ENCODE data around the gene KIF3B.
"Not testable (repeated sequence)": the region's sequence is repeated elsewhere in the genome, so short reads cannot be mapped to it uniquely, and the experiment has no call there.

The KIF3B gene

DNA sequence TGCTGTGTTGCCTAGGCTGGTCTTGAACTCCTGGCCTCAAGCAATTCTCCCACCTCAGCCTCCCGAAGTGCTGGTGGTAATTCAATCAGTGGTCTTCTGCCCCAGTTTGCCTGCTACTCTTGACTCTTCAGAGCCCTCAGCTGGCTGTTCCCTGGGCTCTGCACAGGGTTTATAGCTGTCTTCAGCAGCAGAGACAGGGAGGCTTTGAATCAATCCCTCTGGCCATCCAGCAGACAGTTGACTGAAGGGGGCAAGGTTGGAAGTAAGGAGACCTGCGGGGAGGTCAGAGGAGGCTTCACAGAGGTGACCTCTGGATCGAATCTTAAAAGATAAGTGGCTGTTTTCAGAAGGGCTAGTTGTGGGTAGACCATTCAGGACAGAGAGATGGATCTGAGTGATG lies 26.0 kb upstream of the KIF3B start:
- H3K4me1 ChIP-seq (ENCODE audit: control insufficient read depth, insufficient read depth, low read length), result peaks cover 3% of the 10 kb centered on the region; the same call in 1 of the 2 replicates
- no peak overlapping the region for H3K4me3 ChIP-seq (ENCODE audit: low read depth, low read length)
- H3K36me3 ChIP-seq (ENCODE audit: control insufficient read depth, insufficient read depth, low read length), result no peaks in the 10 kb centered on the region
- H3K27ac ChIP-seq (ENCODE audit: low read depth, low read length), result no peak overlapping the region
- no peaks in the 10 kb centered on the region for H3K27me3 ChIP-seq (ENCODE audit: control insufficient read depth, insufficient read depth, low read length)
- H3K9me3 ChIP-seq (ENCODE audit: control insufficient read depth, insufficient read depth, low read depth, low read length), result no peaks in the 10 kb centered on the region
- H3K9ac ChIP-seq (ENCODE audit: low read length), result no peak overlapping the region

DNA sequence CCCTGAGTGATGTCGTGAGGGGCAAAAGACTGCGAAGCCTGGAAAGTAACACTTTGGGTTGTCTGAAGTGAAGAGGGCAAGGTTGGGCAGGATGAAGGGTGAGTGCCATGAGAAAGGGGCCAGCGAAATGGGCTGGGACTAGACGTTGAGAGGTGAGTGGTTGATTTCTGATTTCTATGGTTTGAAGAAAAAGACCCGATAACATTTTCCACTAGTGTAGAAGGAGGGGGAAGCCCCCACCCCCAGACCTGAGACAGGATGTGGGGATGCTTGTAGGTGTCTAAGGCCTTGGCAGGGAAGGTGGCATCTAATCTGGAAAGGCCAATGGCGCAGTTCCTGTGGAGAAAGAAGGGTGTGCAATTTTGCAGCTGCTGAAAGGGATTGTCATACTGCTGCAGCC lies 25.3 kb upstream of the KIF3B start:
- Histone ChIP-seq H3K27ac (ENCODE audit: low read depth, low read length) (no peak overlapping the region), H3K9me3 (ENCODE audit: control insufficient read depth, insufficient read depth, low read depth, low read length) (no peaks in the 10 kb centered on the region), H3K36me3 (ENCODE audit: control insufficient read depth, insufficient read depth, low read length) (no peaks in the 10 kb centered on the region), H3K4me1 (ENCODE audit: control insufficient read depth, insufficient read depth, low read length) (peaks cover 3% of the 10 kb centered on the region; the same call in 1 of the 2 replicates), H3K9ac (ENCODE audit: low read length) (no peak overlapping the region), H3K4me3 (ENCODE audit: low read depth, low read length) (no peak overlapping the region), H3K27me3 (ENCODE audit: control insufficient read depth, insufficient read depth, low read length) (no peaks in the 10 kb centered on the region)

DNA sequence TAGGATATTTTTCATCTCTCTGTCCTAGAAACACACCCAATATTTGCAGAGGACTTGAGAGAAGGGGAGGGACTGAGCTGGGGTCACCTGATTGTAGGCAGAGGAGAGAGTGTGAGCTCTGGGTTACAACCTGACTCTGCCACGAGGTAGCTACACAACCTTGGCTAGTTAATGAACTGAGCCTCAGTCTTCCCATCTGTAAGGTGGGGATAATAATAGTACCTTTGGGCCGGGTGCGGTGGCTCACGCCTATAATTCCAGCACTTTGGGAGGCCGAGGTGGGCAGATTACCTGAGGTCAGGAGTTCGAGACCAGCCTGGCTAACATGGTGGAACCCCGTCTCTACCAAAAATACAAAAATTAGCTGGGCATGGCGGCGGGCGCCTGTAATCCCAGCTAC lies 16.5 kb upstream of the KIF3B start:
- H3K36me3 ChIP-seq (ENCODE audit: control insufficient read depth, insufficient read depth, low read length); H3K4me1 ChIP-seq (ENCODE audit: control insufficient read depth, insufficient read depth, low read length); H3K4me3 ChIP-seq (ENCODE audit: low read depth, low read length); H3K9ac ChIP-seq (ENCODE audit: low read length); H3K9me3 ChIP-seq (ENCODE audit: control insufficient read depth, insufficient read depth, low read depth, low read length); H3K27me3 ChIP-seq (ENCODE audit: control insufficient read depth, insufficient read depth, low read length); H3K27ac ChIP-seq (ENCODE audit: low read depth, low read length): not testable (repeated sequence)

DNA sequence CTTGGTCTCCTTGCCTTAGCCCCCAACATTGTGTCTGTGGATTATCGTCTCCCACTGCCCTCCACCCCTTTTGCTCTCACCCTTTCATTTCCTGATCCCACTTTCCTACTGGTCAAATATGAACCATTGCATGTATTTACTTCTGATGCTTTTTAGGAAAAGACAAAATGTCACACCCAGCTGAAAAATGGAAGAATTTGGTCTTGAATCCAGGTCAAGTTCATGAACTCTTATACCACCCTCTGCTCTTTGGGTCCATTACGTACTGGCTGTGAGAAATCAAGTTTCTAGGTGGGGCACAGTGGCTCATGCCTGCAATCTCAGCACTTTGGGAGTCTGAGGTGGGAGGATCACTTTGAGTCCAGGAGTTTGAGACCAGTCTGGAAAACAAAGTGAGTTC lies 15.8 kb upstream of the KIF3B start:
- Histone ChIP-seq H3K27me3 (ENCODE audit: control insufficient read depth, insufficient read depth, low read length) (no peaks in the 10 kb centered on the region), H3K4me3 (ENCODE audit: low read depth, low read length) (no peak overlapping the region), H3K9ac (ENCODE audit: low read length) (no peak overlapping the region), H3K36me3 (ENCODE audit: control insufficient read depth, insufficient read depth, low read length) (no peaks in the 10 kb centered on the region), H3K27ac (ENCODE audit: low read depth, low read length) (no peak overlapping the region), H3K9me3 (ENCODE audit: control insufficient read depth, insufficient read depth, low read depth, low read length) (no peaks in the 10 kb centered on the region), H3K4me1 (ENCODE audit: control insufficient read depth, insufficient read depth, low read length) (no peaks in the 10 kb centered on the region)

DNA sequence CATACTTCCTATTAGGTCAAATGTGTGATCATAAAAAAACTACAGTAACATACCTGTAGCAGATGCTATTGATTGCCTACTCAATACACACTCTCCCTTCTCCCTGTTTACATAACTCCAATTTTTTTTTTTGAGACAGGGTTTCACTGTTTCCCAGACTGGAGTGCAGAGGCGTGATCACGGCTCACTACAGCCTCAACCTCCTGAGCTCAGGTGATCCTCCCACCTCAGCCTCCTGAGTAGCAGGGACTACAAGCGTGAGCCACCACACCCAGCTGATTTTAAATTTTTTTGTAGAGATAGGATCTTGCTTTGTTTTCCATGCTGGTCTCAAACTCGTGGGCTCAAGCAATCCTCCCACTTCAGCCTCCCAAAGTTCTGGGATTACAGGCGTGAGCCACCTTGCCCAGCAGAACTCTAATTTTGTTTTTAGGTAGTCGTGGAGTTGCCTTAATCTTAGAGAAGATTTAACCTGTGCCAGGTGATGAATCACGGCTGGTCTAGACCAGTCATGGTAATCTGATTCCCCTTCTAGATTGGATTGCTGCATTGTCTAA lies 14.0 kb upstream of the KIF3B start:
- Histone ChIP-seq H3K4me3 (ENCODE audit: low read depth, low read length) (no peak overlapping the region), H3K27me3 (ENCODE audit: control insufficient read depth, insufficient read depth, low read length) (no peaks in the 10 kb centered on the region), H3K9me3 (ENCODE audit: control insufficient read depth, insufficient read depth, low read depth, low read length) (no peaks in the 10 kb centered on the region), H3K27ac (ENCODE audit: low read depth, low read length) (no peak overlapping the region), H3K9ac (ENCODE audit: low read length) (no peak overlapping the region), H3K4me1 (ENCODE audit: control insufficient read depth, insufficient read depth, low read length) (no peaks in the 10 kb centered on the region), H3K36me3 (ENCODE audit: control insufficient read depth, insufficient read depth, low read length) (no peaks in the 10 kb centered on the region)

DNA sequence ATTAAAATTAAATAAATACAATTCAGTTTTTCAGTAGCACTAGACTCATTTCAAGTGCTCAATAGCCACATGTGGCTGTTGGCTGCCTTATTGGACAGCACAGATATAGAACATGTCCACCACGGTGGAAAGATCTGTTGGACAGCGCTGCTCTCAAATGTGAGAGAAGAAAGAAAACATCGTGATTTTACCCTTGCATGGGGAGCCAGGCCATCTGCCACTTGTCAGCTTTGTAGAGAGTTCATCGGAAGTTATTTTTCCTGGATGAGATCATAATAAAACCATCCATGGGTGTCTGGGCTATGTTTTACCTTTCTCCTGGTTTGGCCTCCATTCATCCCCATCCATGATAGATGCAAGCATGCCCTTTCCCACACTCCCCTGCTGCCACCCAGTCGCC lies 5.8 kb upstream of the KIF3B start:
- H3K4me3 ChIP-seq (ENCODE audit: low read depth, low read length), result no peak overlapping the region
- no peak overlapping the region for H3K27ac ChIP-seq (ENCODE audit: low read depth, low read length)
- H3K36me3 ChIP-seq (ENCODE audit: control insufficient read depth, insufficient read depth, low read length), result no peaks in the 10 kb centered on the region
- no peak overlapping the region for H3K9ac ChIP-seq (ENCODE audit: low read length)
- H3K4me1 ChIP-seq (ENCODE audit: control insufficient read depth, insufficient read depth, low read length), result no peaks in the 10 kb centered on the region
- no peaks in the 10 kb centered on the region for H3K27me3 ChIP-seq (ENCODE audit: control insufficient read depth, insufficient read depth, low read length)
- H3K9me3 ChIP-seq (ENCODE audit: control insufficient read depth, insufficient read depth, low read depth, low read length), result no peaks in the 10 kb centered on the region

DNA sequence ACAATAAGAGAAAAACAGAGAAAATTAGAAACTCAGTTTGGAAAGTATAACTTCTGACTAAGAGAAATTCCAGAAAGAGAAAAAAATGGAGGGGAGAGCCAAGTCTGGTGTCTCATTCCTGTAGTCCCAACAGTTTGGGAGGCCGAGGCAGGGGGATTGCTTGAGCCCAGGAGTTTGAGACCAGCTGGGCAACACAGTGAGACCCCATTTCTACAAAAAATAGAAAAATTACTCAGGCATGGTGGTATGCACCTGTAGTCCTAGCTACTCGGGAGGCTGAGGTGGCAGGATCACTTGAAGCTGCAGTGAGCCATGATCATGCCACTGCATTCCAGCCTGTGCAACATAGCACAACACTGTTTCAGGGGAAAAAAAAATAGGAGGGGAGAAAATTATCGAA lies 3.1 kb upstream of the KIF3B start:
- no peak overlapping the region for H3K4me3 ChIP-seq (ENCODE audit: low read depth, low read length)
- no peaks in the 10 kb centered on the region for H3K27me3 ChIP-seq (ENCODE audit: control insufficient read depth, insufficient read depth, low read length)
- H3K27ac ChIP-seq (ENCODE audit: low read depth, low read length), result no peak overlapping the region
- H3K36me3 ChIP-seq (ENCODE audit: control insufficient read depth, insufficient read depth, low read length), result no peaks in the 10 kb centered on the region
- no peaks in the 10 kb centered on the region for H3K9me3 ChIP-seq (ENCODE audit: control insufficient read depth, insufficient read depth, low read depth, low read length)
- no peak overlapping the region for H3K9ac ChIP-seq (ENCODE audit: low read length)
- H3K4me1 ChIP-seq (ENCODE audit: control insufficient read depth, insufficient read depth, low read length), result peaks cover 9% of the 10 kb centered on the region

DNA sequence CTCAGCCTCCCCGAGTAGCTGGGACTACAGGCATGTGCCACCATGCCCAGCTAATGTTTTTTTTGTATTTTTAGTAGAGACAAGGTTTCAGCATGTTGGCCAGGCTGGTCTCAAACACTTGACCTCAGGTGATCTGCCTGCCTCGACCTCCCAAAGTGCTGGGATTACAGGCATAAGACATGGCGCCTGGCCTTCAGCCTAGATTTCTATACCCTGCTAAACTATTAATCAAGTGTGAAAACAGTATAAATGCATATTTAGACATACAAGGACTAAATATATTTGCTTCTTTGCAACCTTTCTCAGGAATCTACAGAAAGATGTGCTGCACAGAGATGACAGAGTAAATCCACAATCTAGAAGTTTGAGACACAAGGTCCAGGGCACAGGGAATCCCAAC lies 2.3 kb upstream of the KIF3B start:
- not testable (repeated sequence) for H3K36me3 ChIP-seq (ENCODE audit: control insufficient read depth, insufficient read depth, low read length); H3K4me1 ChIP-seq (ENCODE audit: control insufficient read depth, insufficient read depth, low read length); H3K27me3 ChIP-seq (ENCODE audit: control insufficient read depth, insufficient read depth, low read length)

DNA sequence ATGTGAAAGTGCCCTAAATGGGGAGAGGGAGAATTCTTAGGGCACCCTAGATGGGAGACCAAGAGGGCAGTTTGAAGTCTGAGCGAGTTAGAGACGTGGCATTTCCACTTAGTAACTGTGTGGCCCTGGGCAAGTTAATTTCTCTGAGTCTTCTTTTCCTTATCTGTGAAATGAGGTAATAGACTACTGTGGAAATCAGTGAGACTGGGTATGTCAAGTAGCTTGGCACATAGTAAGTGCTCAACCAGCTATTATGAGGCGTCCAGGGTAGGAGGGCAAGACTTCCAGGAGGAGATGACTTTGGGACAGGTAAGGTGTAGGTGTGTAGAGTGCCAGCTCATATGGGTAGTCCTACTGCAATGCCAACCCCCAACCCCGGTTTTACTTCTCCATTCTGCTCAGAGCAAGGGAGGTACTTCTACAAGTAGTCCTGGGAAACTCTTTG lies 770 bp downstream of the KIF3B start:
- Histone ChIP-seq H3K4me3 (ENCODE audit: low read depth, low read length) (peak overlapping the region; percentile 99), H3K36me3 (ENCODE audit: control insufficient read depth, insufficient read depth, low read length) (no peaks in the 10 kb centered on the region), H3K27me3 (ENCODE audit: control insufficient read depth, insufficient read depth, low read length) (no peaks in the 10 kb centered on the region), H3K9ac (ENCODE audit: low read length) (peak overlapping the region; percentile 79), H3K4me1 (ENCODE audit: control insufficient read depth, insufficient read depth, low read length) (peaks cover 9% of the 10 kb centered on the region), H3K27ac (ENCODE audit: low read depth, low read length) (no peak overlapping the region), H3K9me3 (ENCODE audit: control insufficient read depth, insufficient read depth, low read depth, low read length) (no peaks in the 10 kb centered on the region)

More for the DNA sequence above, 2.3 kb upstream of the KIF3B start:
- not testable (repeated sequence) for H3K4me3 ChIP-seq (ENCODE audit: low read depth, low read length); H3K9ac ChIP-seq (ENCODE audit: low read length); H3K27ac ChIP-seq (ENCODE audit: low read depth, low read length); H3K9me3 ChIP-seq (ENCODE audit: control insufficient read depth, insufficient read depth, low read depth, low read length)

DNA sequence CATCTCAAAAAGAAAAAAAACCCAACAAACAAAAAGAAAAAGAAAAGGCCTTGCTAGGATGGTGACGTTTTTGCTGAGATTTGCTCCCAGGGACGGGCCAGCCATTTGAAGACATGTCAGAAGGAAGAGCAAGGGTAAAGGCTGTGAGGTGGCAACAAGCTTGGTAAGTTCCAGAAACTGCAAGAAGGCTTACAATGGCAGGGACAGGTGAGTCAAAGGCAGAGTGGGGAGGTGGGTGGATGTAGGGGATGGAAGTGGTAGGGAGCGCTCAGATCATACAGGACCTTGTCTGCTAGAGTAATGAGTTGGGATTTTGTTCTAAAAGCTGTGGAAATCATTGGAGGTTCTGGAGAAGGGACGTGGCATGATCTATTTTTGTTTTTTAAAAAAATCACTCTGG lies 4.3 kb downstream of the KIF3B start:
- no peak overlapping the region for H3K9ac ChIP-seq (ENCODE audit: low read length)
- H3K4me3 ChIP-seq (ENCODE audit: low read depth, low read length), result no peak overlapping the region
- no peaks in the 10 kb centered on the region for H3K36me3 ChIP-seq (ENCODE audit: control insufficient read depth, insufficient read depth, low read length)
- H3K9me3 ChIP-seq (ENCODE audit: control insufficient read depth, insufficient read depth, low read depth, low read length), result no peaks in the 10 kb centered on the region
- H3K27me3 ChIP-seq (ENCODE audit: control insufficient read depth, insufficient read depth, low read length), result no peaks in the 10 kb centered on the region
- peaks cover 9% of the 10 kb centered on the region for H3K4me1 ChIP-seq (ENCODE audit: control insufficient read depth, insufficient read depth, low read length)
- H3K27ac ChIP-seq (ENCODE audit: low read depth, low read length), result no peak overlapping the region

DNA sequence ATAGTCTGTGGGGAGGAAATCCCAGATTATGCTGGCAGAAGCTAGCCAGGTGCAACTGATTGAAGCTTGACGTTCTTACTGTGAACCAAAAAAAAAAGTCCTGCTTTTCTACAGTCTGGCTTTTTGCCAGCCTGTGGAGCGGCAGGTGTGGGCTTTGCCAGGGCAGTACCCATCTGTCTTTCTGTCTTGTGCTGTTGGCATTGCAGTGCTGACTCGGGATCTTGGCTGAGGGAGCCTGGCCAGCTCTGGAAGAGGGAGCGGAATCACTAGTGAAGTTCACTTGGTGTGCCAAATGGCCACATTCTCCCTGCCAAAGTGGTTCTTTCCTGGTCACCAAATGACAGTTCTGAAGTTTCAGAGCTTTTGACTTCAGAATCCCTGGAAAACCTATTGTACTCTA lies 5.0 kb downstream of the KIF3B start:
- no peak overlapping the region for H3K27ac ChIP-seq (ENCODE audit: low read depth, low read length)
- no peak overlapping the region for H3K9ac ChIP-seq (ENCODE audit: low read length)
- H3K27me3 ChIP-seq (ENCODE audit: control insufficient read depth, insufficient read depth, low read length), result no peaks in the 10 kb centered on the region
- peaks cover 6% of the 10 kb centered on the region for H3K4me1 ChIP-seq (ENCODE audit: control insufficient read depth, insufficient read depth, low read length)
- no peaks in the 10 kb centered on the region for H3K36me3 ChIP-seq (ENCODE audit: control insufficient read depth, insufficient read depth, low read length)
- H3K9me3 ChIP-seq (ENCODE audit: control insufficient read depth, insufficient read depth, low read depth, low read length), result no peaks in the 10 kb centered on the region
- H3K4me3 ChIP-seq (ENCODE audit: low read depth, low read length), result no peak overlapping the region

DNA sequence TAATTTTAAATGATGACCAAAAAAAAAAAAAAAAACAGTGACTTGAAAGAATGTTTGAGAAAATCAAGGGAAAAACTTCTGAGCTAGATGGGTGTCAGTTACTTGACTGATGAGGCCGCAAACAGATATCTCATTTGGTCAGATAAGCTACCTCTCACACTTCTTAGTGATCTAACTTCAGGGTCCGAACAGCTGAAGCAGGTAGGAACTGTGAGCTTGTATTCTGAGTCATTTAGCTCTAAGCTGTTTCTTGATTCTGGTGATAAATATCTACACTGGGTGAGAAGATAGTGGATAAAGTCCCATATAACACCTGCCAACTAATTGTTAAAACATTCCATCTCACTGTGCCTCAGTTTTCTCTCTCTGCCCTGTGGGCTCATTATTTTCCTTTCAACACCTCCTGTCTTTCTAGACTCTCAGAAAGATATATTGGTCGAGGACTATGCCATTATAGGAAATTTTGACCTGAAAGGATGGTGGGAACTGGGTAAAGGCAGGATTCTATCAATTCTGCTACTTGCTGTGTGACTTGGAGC lies 7.7 kb downstream of the KIF3B start:
- Histone ChIP-seq H3K4me1 (ENCODE audit: control insufficient read depth, insufficient read depth, low read length) (no peaks in the 10 kb centered on the region), H3K27ac (ENCODE audit: low read depth, low read length) (no peak overlapping the region), H3K9ac (ENCODE audit: low read length) (no peak overlapping the region)

More for the DNA sequence above, 7.7 kb downstream of the KIF3B start:
- Histone ChIP-seq H3K36me3 (ENCODE audit: control insufficient read depth, insufficient read depth, low read length) (no peaks in the 10 kb centered on the region), H3K27me3 (ENCODE audit: control insufficient read depth, insufficient read depth, low read length) (no peaks in the 10 kb centered on the region), H3K9me3 (ENCODE audit: control insufficient read depth, insufficient read depth, low read depth, low read length) (no peaks in the 10 kb centered on the region), H3K4me3 (ENCODE audit: low read depth, low read length) (no peak overlapping the region)
